Endodermal cell (in vitro differentiated cells): Measurements from ENCODE around the gene LPP. TPM values are rescaled to one million over a fixed set of nuclear protein-coding genes. Genes with fewer than 3 reads are reported as not detected.
A peak's percentile ranks its signal among the peaks of the same experiment; 100 is the strongest.

Source experiments
- DNase-seq: peaks from one replicate; pipeline ENCODE4 v3.0.0-alpha.2; 2017
- H3K27ac ChIP-seq: 2 replicates; pipeline ENCODE4 v1.5.1; 2013; ENCODE audit warnings: mild to moderate bottlenecking, low read depth, low read length, moderate library complexity
- H3K27me3 ChIP-seq: 2 replicates; pipeline ENCODE4 v1.6.1; 2013; ENCODE audit warnings: mild to moderate bottlenecking, low read length, moderate library complexity; ENCODE audit not compliant: insufficient read depth, control insufficient read depth, poor library complexity, severe bottlenecking
- H3K36me3 ChIP-seq: 2 replicates; pipeline ENCODE4 v1.7.0; 2013; ENCODE audit warnings: mild to moderate bottlenecking, low read length, moderate library complexity; ENCODE audit not compliant: control insufficient read depth, insufficient read depth
- H3K4me1 ChIP-seq: one replicate; pipeline ENCODE4 v1.7.0; 2013; ENCODE audit warnings: low read length; ENCODE audit not compliant: control insufficient read depth, insufficient read depth
- H3K4me3 ChIP-seq: 2 replicates; pipeline ENCODE4 v1.5.1; 2013; ENCODE audit warnings: mild to moderate bottlenecking, low read length, moderate library complexity
- H3K9ac ChIP-seq: 2 replicates; pipeline ENCODE4 v1.6.1; 2013; ENCODE audit warnings: mild to moderate bottlenecking, low read length, moderate library complexity; ENCODE audit not compliant: poor library complexity, severe bottlenecking; ENCODE audit errors: extremely low read depth
- H3K9me3 ChIP-seq: 2 replicates; pipeline ENCODE4 v1.6.1; 2013; ENCODE audit warnings: mild to moderate bottlenecking, low read length, moderate library complexity; ENCODE audit not compliant: control insufficient read depth
- H3K27ac Mint-ChIP-seq: 2 replicates; pipeline ENCODE4 v1.8.0; 2020; ENCODE audit warnings: mixed read lengths
- H3K27me3 Mint-ChIP-seq: 2 replicates; pipeline ENCODE4 v1.8.0; 2021; ENCODE audit warnings: mild to moderate bottlenecking, mixed read lengths; ENCODE audit not compliant: insufficient read depth
- H3K36me3 Mint-ChIP-seq: 2 replicates; pipeline ENCODE4 v1.8.0; 2020; ENCODE audit warnings: low read depth, mixed read lengths
- H3K4me1 Mint-ChIP-seq: 2 replicates; pipeline ENCODE4 v1.8.0; 2020; ENCODE audit warnings: mixed read lengths
- H3K4me3 Mint-ChIP-seq: 2 replicates; pipeline ENCODE4 v1.8.0; 2020; ENCODE audit warnings: mild to moderate bottlenecking, moderate library complexity, mixed read lengths
- H3K9me3 Mint-ChIP-seq: 2 replicates; pipeline ENCODE4 v1.8.0; 2020; ENCODE audit warnings: mild to moderate bottlenecking, mixed read lengths
- WGBS, 2 experiments: methylation state at CpG; one replicate each; pipeline versions ENCODE4 v1.1.5 to v1.1.7; 2013; ENCODE audit warnings: missing lambda C conversion rate in 2 of 2, mixed read lengths in 1 of 2; ENCODE audit not compliant: insufficient coverage in 1 of 2, insufficient read length in 1 of 2; 5-methylcytosine and 5-hydroxymethylcytosine counted together
- long read RNA-seq, 4 experiments: library from polyadenylated mRNA in 2 of 4; library from RNA in 1 of 4; library from capped mRNA in 1 of 4; stranded (forward) in 3 of 4; unstranded in 1 of 4; transcript quantifications; one replicate each; pipeline ENCODE4 v2.0.0, GENCODE V29; 2020 to 2021; ENCODE audit warnings: inconsistent platforms in 1 of 4
- polyA plus RNA-seq, 2 experiments: library from polyadenylated mRNA; stranded (reverse); fragments of 50-300 nt; gene quantifications; one replicate each; pipeline ENCODE4 v1.2.3, GENCODE V29; 2013
- total RNA-seq, 2 donors: library from RNA; stranded (reverse); fragmentation: NEBNext Ultra II Directional in 1 of 2; extraction: Animal tissue kit (Norgen Biotek cat#: 25700) in 1 of 2; gene quantifications; 2 replicates in 1 of 2; 3 replicates in 1 of 2; pipeline ENCODE4 v1.2.1, GENCODE V29; 2021
- TF ChIP-seq, protein P1 (sequence below): fragments of 200-600 bp; sonication (generic); conservative IDR thresholded peaks from 2 replicates; pipeline ENCODE4 v1.5.0; 2021; ENCODE audit warnings: antibody characterized with exemption, mild to moderate bottlenecking

Gene LPP, protein sequence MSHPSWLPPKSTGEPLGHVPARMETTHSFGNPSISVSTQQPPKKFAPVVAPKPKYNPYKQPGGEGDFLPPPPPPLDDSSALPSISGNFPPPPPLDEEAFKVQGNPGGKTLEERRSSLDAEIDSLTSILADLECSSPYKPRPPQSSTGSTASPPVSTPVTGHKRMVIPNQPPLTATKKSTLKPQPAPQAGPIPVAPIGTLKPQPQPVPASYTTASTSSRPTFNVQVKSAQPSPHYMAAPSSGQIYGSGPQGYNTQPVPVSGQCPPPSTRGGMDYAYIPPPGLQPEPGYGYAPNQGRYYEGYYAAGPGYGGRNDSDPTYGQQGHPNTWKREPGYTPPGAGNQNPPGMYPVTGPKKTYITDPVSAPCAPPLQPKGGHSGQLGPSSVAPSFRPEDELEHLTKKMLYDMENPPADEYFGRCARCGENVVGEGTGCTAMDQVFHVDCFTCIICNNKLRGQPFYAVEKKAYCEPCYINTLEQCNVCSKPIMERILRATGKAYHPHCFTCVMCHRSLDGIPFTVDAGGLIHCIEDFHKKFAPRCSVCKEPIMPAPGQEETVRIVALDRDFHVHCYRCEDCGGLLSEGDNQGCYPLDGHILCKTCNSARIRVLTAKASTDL
- 100 to 1,000 TPM in 1 of 2 donors, 10 to 100 TPM in 1; 78.0 to 105 TPM for total RNA-seq
- polyA plus RNA-seq (2013, experiment 1 of 2) = 13.9 TPM
- polyA plus RNA-seq (2013, experiment 2 of 2) = 19.6 TPM
- long read RNA-seq, experiment 1, partial matches to known transcripts = 1 of 11 reads
- long read RNA-seq, experiment 1, other reads (novel, unspliced or antisense) = 10 of 11 reads
- long read RNA-seq, experiment 2, partial matches to known transcripts = 16 of 63 reads
- long read RNA-seq, experiment 2, other reads (novel, unspliced or antisense) = 47 of 63 reads
- long read RNA-seq, experiment 3, partial matches to known transcripts = 9 of 34 reads
- long read RNA-seq, experiment 3, other reads (novel, unspliced or antisense) = 25 of 34 reads
- long read RNA-seq, experiment 4, partial matches to known transcripts = 1 of 8 reads
- long read RNA-seq, experiment 4, other reads (novel, unspliced or antisense) = 7 of 8 reads

DNA sequence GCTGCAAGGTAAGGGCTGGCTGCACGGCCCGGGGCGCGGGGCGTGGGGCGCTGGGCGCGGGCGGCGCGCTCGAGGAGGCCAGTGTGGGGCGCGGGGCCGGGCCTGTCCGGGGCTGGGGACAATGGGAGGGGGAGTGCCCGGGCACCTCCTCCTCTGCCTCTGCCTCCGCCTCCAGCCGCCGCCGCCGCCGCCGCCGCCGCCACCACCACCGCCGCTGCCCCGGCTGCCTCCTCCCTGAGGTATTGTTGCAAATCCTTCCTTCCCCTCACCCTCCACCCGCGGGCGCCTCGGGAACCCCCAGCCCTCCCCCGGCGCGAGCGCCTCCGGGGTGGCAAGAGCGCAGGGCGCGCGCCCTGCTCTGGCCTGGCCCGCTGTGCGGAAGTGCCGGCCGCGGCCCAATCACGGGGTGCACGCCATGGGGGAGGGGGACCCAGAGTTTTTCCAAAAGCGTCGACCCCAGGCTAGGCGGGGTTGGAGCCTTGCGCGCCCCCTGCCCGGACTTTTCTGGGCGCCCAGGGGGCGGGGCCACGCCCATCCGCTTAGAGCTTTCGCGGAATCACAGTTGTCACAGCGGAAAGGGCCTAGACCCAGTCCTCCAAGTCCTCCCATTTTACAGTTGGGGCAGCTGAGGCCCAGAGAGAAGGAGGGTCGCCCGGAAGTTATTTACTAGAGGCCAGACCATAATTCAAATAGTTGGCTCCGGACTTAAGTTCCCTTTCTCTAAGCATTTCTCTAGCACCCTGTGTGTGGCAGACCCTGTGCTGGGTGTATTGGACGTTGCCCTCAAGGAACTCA is at the start of gene LPP:
TSS of gene LPP (plus strand) at position 144 of the 795 bp plus-strand sequence. CDS start 251,964 bp downstream, outside the sequence.
- H3K27ac Mint-ChIP-seq = peak within 1 kb of the TSS; percentile 99
- Histone ChIP-seq H3K27me3 (no peaks in the 10 kb centered on the region), H3K4me1 (peaks cover 6% of the 10 kb centered on the region), H3K36me3 (peaks cover 8% of the 10 kb centered on the region), H3K9me3 (no peaks in the 10 kb centered on the region), H3K27ac (peak within 1 kb of the TSS; percentile 94), H3K4me3 (peak within 1 kb of the TSS; percentile 97), H3K9ac (peak within 1 kb of the TSS; percentile 93)
- DNase-seq = peak; percentile 91
- peak within 1 kb of the TSS; percentile 89 for H3K4me3 Mint-ChIP-seq
- WGBS, 2 experiments = 1 to 5% methylated on average over 5 to 57 of the region's 66 CpGs
- peaks cover 53% of the 10 kb centered on the region for H3K4me1 Mint-ChIP-seq
- H3K36me3 Mint-ChIP-seq = no peaks in the 10 kb centered on the region
- TF ChIP-seq, protein P1, sequence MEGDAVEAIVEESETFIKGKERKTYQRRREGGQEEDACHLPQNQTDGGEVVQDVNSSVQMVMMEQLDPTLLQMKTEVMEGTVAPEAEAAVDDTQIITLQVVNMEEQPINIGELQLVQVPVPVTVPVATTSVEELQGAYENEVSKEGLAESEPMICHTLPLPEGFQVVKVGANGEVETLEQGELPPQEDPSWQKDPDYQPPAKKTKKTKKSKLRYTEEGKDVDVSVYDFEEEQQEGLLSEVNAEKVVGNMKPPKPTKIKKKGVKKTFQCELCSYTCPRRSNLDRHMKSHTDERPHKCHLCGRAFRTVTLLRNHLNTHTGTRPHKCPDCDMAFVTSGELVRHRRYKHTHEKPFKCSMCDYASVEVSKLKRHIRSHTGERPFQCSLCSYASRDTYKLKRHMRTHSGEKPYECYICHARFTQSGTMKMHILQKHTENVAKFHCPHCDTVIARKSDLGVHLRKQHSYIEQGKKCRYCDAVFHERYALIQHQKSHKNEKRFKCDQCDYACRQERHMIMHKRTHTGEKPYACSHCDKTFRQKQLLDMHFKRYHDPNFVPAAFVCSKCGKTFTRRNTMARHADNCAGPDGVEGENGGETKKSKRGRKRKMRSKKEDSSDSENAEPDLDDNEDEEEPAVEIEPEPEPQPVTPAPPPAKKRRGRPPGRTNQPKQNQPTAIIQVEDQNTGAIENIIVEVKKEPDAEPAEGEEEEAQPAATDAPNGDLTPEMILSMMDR = peak; percentile 40
- H3K27me3 Mint-ChIP-seq = peaks cover 5% of the 10 kb centered on the region
- H3K9me3 Mint-ChIP-seq = no peaks in the 10 kb centered on the region

- Mint-ChIP-seq H3K27ac (no peak overlapping the region), H3K27me3 (peaks cover 54% of the 10 kb centered on the region), H3K4me1 (peaks cover 2% of the 10 kb centered on the region), H3K9me3 (no peaks in the 10 kb centered on the region), H3K4me3 (no peak overlapping the region), H3K36me3 (no peaks in the 10 kb centered on the region)
- no peak overlapping the region for H3K4me3 ChIP-seq
- peaks cover 54% of the 10 kb centered on the region for H3K27me3 ChIP-seq
- no peaks in the 10 kb centered on the region for H3K36me3 ChIP-seq
- no peaks in the 10 kb centered on the region for H3K4me1 ChIP-seq
- WGBS, 2 experiments = 96 to 100% methylated on average over 1 of the region's 1 CpG
- no peaks in the 10 kb centered on the region for H3K9me3 ChIP-seq
- TF ChIP-seq, protein P1 = no peak
- no peak overlapping the region for H3K9ac ChIP-seq
- DNase-seq = no peak
- H3K27ac ChIP-seq = no peak overlapping the region
Observed at GRCh38 chr3:188106006-188106405, 48.0 kb upstream of the LPP start.

DNA sequence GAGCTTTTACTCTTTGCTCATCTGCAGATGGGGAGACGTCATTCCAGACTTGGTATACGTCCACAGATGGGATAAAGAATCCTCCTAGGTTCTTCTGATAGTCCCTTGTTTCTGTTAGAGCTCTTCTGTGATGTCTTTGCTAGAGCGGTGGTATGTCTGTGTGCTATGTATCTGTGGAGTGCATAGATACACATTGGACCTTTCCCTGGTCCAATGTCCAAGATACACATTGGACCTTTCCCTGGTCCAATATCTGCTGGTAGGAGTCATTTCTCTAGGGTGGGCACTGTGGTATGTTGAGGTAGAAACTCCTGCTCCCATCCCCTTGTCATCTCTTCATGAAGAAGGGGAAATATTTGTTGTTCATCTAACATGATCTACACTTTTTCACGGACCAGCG is 47.5 kb upstream of the LPP start:
- Histone ChIP-seq H3K36me3 (no peaks in the 10 kb centered on the region), H3K4me3 (no peak overlapping the region), H3K27me3 (peaks cover 54% of the 10 kb centered on the region), H3K27ac (no peak overlapping the region), H3K4me1 (no peaks in the 10 kb centered on the region), H3K9me3 (peaks cover under 1% of the 10 kb centered on the region), H3K9ac (no peak overlapping the region)
- Mint-ChIP-seq H3K4me3 (no peak overlapping the region), H3K27ac (no peak overlapping the region), H3K27me3 (peaks cover 58% of the 10 kb centered on the region), H3K9me3 (peaks cover 2% of the 10 kb centered on the region), H3K4me1 (peaks cover 2% of the 10 kb centered on the region), H3K36me3 (no peaks in the 10 kb centered on the region)
- TF ChIP-seq, protein P1 = no peak
- 96 to 97% methylated on average over 4 to 5 of the region's 5 CpGs for WGBS, 2 experiments
- no peak for DNase-seq
